OCI-LY7 (cell line): ENCODE measurements around the gene SND1.

Experiments
- EZH2phosphoT487 ChIP-seq: fragments of 200-600 bp; sonication (generic); IDR thresholded peaks from 2 replicates; pipeline ENCODE4 v1.6.1; 2018; ENCODE audit warnings: low read depth, borderline replicate concordance, mild to moderate bottlenecking, mixed run types, antibody characterized with exemption, low read length, moderate library complexity, mixed read lengths
- TF ChIP-seq, protein P1 (sequence below): fragments of 200-600 bp; sonication (generic); conservative IDR thresholded peaks from 2 replicates; pipeline ENCODE4 v1.5.1; 2014; ENCODE audit warnings: mild to moderate bottlenecking, antibody characterized with exemption, low read length, moderate library complexity, mixed read lengths

DNA sequence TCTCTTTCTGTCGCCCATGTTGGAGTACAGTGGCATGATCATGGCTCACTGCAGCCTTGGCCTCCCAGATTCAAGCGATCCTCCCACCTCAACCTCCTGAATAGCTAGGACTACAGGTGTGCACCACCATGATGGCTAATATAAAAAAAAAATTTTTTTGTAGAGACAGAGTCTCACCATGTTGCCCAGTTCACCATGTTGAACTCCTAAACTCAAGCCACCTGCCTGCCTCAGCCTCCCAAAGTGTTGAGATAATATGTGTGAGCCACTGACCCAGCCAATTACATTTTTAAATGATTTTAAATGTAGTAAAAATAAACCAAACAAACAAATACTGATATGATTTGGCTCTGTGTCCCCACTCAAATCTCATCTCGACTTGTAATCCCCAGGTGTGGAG lies 487.4 kb downstream of the SND1 start:
- TF ChIP-seq, protein P1, sequence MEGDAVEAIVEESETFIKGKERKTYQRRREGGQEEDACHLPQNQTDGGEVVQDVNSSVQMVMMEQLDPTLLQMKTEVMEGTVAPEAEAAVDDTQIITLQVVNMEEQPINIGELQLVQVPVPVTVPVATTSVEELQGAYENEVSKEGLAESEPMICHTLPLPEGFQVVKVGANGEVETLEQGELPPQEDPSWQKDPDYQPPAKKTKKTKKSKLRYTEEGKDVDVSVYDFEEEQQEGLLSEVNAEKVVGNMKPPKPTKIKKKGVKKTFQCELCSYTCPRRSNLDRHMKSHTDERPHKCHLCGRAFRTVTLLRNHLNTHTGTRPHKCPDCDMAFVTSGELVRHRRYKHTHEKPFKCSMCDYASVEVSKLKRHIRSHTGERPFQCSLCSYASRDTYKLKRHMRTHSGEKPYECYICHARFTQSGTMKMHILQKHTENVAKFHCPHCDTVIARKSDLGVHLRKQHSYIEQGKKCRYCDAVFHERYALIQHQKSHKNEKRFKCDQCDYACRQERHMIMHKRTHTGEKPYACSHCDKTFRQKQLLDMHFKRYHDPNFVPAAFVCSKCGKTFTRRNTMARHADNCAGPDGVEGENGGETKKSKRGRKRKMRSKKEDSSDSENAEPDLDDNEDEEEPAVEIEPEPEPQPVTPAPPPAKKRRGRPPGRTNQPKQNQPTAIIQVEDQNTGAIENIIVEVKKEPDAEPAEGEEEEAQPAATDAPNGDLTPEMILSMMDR = no peak
- no peak for TF ChIP-seq EZH2phosphoT487
